ENCODE measurements around the gene ASB15. TPM values are rescaled to one million over a fixed set of nuclear protein-coding genes. Genes with fewer than 3 reads are reported as not detected.
"Not testable (repeated sequence)": the region's sequence is repeated elsewhere in the genome, so short reads cannot be mapped to it uniquely, and the experiment has no call there.

Gene ASB15
- total RNA-seq (not detected), polyA plus RNA-seq (ENCODE audit: insufficient read depth, low read depth, low replicate concordance) (1.8 TPM)
- long read RNA-seq, donor 1: 0 reads
- long read RNA-seq, donor 2: 0 reads
- long read RNA-seq, donor 3: 0 reads
- long read RNA-seq, donor 4: 0 reads
- long read RNA-seq, donor 5: 0 reads
- long read RNA-seq, donor 6: 0 reads
- long read RNA-seq, donor 7: 0 reads
- long read RNA-seq, donor 8, partial matches to known transcripts: 5 of 5 reads
- long read RNA-seq, donor 8, other reads (novel, unspliced or antisense): 0 of 5 reads
- long read RNA-seq, donor 9: 0 reads
- long read RNA-seq, donor 10: 0 reads

DNA sequence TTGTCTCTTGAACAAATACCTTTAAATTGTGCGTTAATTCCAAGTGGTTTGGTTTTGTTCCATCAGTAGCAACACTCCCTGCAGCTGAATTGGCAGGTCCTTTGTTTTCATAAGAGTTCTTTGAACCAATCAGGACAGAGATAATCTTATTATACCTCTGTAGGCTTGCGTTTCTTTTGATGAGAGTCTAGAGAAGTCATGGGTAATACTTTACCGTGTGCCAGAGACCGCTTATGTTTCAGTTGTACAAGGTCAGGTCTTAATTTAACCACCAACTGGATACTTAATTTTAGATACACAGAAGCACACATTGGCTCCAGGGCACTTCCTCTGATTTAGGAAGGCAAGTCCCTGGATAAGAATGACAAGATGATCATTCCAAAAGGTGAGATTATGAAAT, at the start of gene ASB15:
ASB15 (plus strand) TSS at position 292 of the 400 bp plus-strand sequence. CDS start 12,682 bp downstream, outside the sequence.
- H3K27me3 ChIP-seq (ENCODE audit: control insufficient read depth, insufficient read depth, low read length): no peaks in the 10 kb centered on the region
- TF ChIP-seq, protein P1, sequence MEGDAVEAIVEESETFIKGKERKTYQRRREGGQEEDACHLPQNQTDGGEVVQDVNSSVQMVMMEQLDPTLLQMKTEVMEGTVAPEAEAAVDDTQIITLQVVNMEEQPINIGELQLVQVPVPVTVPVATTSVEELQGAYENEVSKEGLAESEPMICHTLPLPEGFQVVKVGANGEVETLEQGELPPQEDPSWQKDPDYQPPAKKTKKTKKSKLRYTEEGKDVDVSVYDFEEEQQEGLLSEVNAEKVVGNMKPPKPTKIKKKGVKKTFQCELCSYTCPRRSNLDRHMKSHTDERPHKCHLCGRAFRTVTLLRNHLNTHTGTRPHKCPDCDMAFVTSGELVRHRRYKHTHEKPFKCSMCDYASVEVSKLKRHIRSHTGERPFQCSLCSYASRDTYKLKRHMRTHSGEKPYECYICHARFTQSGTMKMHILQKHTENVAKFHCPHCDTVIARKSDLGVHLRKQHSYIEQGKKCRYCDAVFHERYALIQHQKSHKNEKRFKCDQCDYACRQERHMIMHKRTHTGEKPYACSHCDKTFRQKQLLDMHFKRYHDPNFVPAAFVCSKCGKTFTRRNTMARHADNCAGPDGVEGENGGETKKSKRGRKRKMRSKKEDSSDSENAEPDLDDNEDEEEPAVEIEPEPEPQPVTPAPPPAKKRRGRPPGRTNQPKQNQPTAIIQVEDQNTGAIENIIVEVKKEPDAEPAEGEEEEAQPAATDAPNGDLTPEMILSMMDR (IDR thresholded peaks at IDR 0.05; ENCODE audit: borderline replicate concordance, extremely low read depth, insufficient read depth): no peak
- DNase-seq: no peak
- intact Hi-C loops (cut with DNase I): no loop called here
- H3K36me3 ChIP-seq (ENCODE audit: control insufficient read depth in 2 of 3, insufficient read depth in 3 of 3, low read length in 3 of 3): no peaks in the 10 kb centered on the region
- no peak within 1 kb of the TSS for H3K27ac ChIP-seq (ENCODE audit: low read depth in 2 of 2, low read length in 2 of 2)
- no peaks in the 10 kb centered on the region for H3K9me3 ChIP-seq (ENCODE audit: control insufficient read depth in 2 of 3, insufficient read depth in 1 of 3, low read length in 3 of 3)
- no peak for FAIRE-seq
- H3K4me3 ChIP-seq (ENCODE audit: low read length in 3 of 3): no peak within 1 kb of the TSS
- no peak within 1 kb of the TSS for H3K9ac ChIP-seq (ENCODE audit: low read length in 3 of 3)
- no peaks in the 10 kb centered on the region for H3K4me1 ChIP-seq (ENCODE audit: control insufficient read depth in 2 of 3, insufficient read depth in 2 of 3, low read depth in 1 of 3, low read length in 3 of 3)

DNA sequence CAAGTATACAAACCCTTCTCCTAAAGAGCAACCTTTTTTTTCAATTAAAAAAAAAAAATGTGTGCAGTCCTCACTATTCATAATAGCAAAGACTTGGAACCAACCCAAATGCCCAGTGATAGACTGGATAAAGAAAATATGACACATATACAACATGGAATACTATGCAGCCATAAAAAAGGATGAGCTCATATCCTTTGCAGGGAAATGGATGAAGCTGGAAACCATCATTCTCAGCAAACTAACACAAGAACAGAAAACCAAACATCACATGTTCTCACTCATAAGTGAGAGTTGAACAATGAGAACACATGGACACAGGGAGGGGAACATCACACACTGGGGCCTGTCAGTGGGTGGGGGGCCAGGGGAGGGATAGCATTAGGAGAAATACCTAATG, 49.5 kb upstream of the ASB15 start:
- not testable (repeated sequence) for FAIRE-seq

DNA sequence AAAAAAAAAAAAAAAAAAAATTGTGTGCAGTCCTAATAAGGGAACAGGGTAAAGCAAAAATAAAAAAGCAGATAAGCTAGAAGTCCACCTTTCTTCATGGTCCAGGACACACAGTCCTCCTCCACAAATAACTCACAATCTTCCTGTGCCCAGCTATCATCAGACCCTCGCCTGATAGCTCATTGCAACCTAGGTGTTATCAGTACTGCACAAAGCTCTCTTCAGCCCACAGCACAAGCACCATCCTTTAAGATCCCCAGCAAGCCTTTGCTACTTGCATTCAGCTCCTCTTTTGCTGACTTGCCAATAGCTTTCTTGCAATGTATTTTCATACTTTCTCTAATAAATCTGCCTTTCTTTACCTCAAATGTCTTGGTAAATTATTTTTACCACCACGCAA, 49.0 kb upstream of the ASB15 start:
- intact Hi-C loops (cut with DNase I): no loop called here
- no peak overlapping the region for H3K27ac ChIP-seq (ENCODE audit: low read depth in 2 of 2, low read length in 2 of 2)
- no peak overlapping the region for H3K9ac ChIP-seq (ENCODE audit: low read length in 3 of 3)
- H3K36me3 ChIP-seq (ENCODE audit: control insufficient read depth in 2 of 3, insufficient read depth in 3 of 3, low read length in 3 of 3): peaks cover 2 to 8% (median 6%) of the 10 kb centered on the region in 3 donors
- DNase-seq (no peak), FAIRE-seq (no peak)
- H3K9me3 ChIP-seq (ENCODE audit: control insufficient read depth in 2 of 3, insufficient read depth in 1 of 3, low read length in 3 of 3): no peaks in the 10 kb centered on the region
- H3K4me1 ChIP-seq (ENCODE audit: control insufficient read depth in 2 of 3, insufficient read depth in 2 of 3, low read depth in 1 of 3, low read length in 3 of 3): peaks cover 2 to 14% (median 8%) of the 10 kb centered on the region in 3 donors
- H3K4me3 ChIP-seq (ENCODE audit: low read length in 3 of 3): no peak overlapping the region
- no peaks in the 10 kb centered on the region for H3K27me3 ChIP-seq (ENCODE audit: control insufficient read depth, insufficient read depth, low read length)
- TF ChIP-seq, protein P1 (IDR thresholded peaks at IDR 0.05; ENCODE audit: borderline replicate concordance, extremely low read depth, insufficient read depth): no peak

More for the DNA sequence above, 49.5 kb upstream of the ASB15 start:
- intact Hi-C loops (cut with DNase I); DNase-seq; H3K9me3 ChIP-seq (ENCODE audit: control insufficient read depth in 2 of 3, insufficient read depth in 1 of 3, low read length in 3 of 3); H3K27me3 ChIP-seq (ENCODE audit: control insufficient read depth, insufficient read depth, low read length); H3K36me3 ChIP-seq (ENCODE audit: control insufficient read depth in 2 of 3, insufficient read depth in 3 of 3, low read length in 3 of 3); H3K4me3 ChIP-seq (ENCODE audit: low read length in 3 of 3); H3K9ac ChIP-seq (ENCODE audit: low read length in 3 of 3); H3K27ac ChIP-seq (ENCODE audit: low read depth in 2 of 2, low read length in 2 of 2): not testable (repeated sequence)
- H3K4me1 ChIP-seq (ENCODE audit: control insufficient read depth in 2 of 3, insufficient read depth in 2 of 3, low read depth in 1 of 3, low read length in 3 of 3): peaks cover 2 to 14% (median 8%) of the 10 kb centered on the region in 3 donors

DNA sequence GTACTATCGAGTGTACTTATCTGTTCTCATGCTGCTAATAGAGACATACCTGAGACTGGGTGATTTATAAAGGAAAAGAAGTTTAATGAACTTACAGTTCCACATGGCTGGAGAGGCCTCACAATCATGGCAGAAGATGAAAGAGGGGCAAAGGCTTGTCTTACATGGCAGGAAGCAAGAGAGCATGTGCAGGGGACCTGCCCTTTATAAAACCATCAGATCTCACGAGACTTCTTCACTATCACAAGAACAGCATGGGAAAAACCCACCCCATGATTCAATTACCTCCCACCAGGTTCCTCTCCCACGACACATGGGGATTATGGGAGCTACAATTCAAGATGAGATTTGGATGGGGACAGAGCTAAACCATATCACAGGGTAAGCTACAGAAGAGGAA, 48.5 kb upstream of the ASB15 start:
- no peak for DNase-seq
- no peak overlapping the region for H3K4me3 ChIP-seq (ENCODE audit: low read length in 3 of 3)
- intact Hi-C loops (cut with DNase I): no loop called here
- no peaks in the 10 kb centered on the region for H3K9me3 ChIP-seq (ENCODE audit: control insufficient read depth in 2 of 3, insufficient read depth in 1 of 3, low read length in 3 of 3)
- H3K4me1 ChIP-seq (ENCODE audit: control insufficient read depth in 2 of 3, insufficient read depth in 2 of 3, low read depth in 1 of 3, low read length in 3 of 3): peaks cover 2 to 14% (median 8%) of the 10 kb centered on the region in 3 donors
- FAIRE-seq: no peak
- TF ChIP-seq, protein P1 (IDR thresholded peaks at IDR 0.05; ENCODE audit: borderline replicate concordance, extremely low read depth, insufficient read depth): no peak
- no peak overlapping the region for H3K9ac ChIP-seq (ENCODE audit: low read length in 3 of 3)
- H3K36me3 ChIP-seq (ENCODE audit: control insufficient read depth in 2 of 3, insufficient read depth in 3 of 3, low read length in 3 of 3): peaks cover 2 to 8% (median 6%) of the 10 kb centered on the region in 3 donors
- no peaks in the 10 kb centered on the region for H3K27me3 ChIP-seq (ENCODE audit: control insufficient read depth, insufficient read depth, low read length)
- no peak overlapping the region for H3K27ac ChIP-seq (ENCODE audit: low read depth in 2 of 2, low read length in 2 of 2)

Data from kidney (tissue), 22 donors.